B cell (primary cell): ENCODE data around the gene NHSL2. TPM values are rescaled to one million over a fixed set of nuclear protein-coding genes. Genes with fewer than 3 reads are reported as not detected.

ENCODE experiments used
- ATAC-seq: fragments of 200-7000 bp; cut with Tn5 transposase; one replicate; pipeline ENCODE4 v1.10.0; 2021; ENCODE audit warnings: low read depth, mild to moderate bottlenecking, moderate number of reproducible peaks, moderate library complexity
- CTCF ChIA-PET: fragments of 350-600 bp; sonication (Branson Sonifier 250); formaldehyde crosslinking; loops from one replicate; lab custom pipeline; 2021; ENCODE audit warnings: antibody characterized with exemption, inconsistent platforms; lab: Charles Lee
- POLR2A ChIA-PET: fragments of 350-600 bp; sonication (Branson Sonifier 250); formaldehyde crosslinking; loops from one replicate; lab custom pipeline; 2021; ENCODE audit warnings: antibody characterized with exemption; lab: Charles Lee
- DNase-seq: peaks from one replicate; pipeline ENCODE4 v3.0.0; 2013
- H2AFZ ChIP-seq: 2 replicates; pipeline ENCODE4 v1.6.1; 2012; ENCODE audit warnings: mild to moderate bottlenecking, low read depth, low read length; ENCODE audit not compliant: insufficient read depth, poor library complexity, severe bottlenecking
- H3K27ac ChIP-seq, 2 donors: 1 replicate in 1 of 2; 2 replicates in 1 of 2; pipeline ENCODE4 v1.5.1; 2012 to 2013; ENCODE audit warnings: low read length in 2 of 2, mild to moderate bottlenecking in 2 of 2, moderate library complexity in 1 of 2
- H3K27me3 ChIP-seq, 4 experiments: fragments of 200-600 bp in 1 of 4; sonication (generic) in 1 of 4; replicated peaks in 1 of 4; 1 replicate in 2 of 4; 2 replicates in 2 of 4; pipeline versions ENCODE4 v1.6.1 to v1.7.0; 2013 to 2016; ENCODE audit warnings: low read length in 3 of 4, mild to moderate bottlenecking in 2 of 4, mixed read lengths in 1 of 4, moderate library complexity in 1 of 4; ENCODE audit not compliant: insufficient read depth in 4 of 4, control insufficient read depth in 3 of 4; ENCODE audit errors: control extremely low read depth in 1 of 4
- H3K36me3 ChIP-seq, 2 experiments: replicated peaks in 1 of 2; 1 replicate in 1 of 2; 2 replicates in 1 of 2; pipeline versions ENCODE4 v1.6.1 to v1.7.1; 2013; ENCODE audit warnings: low read length in 1 of 2; ENCODE audit not compliant: insufficient read depth in 2 of 2, control insufficient read depth in 1 of 2; ENCODE audit errors: control extremely low read depth in 1 of 2, extremely low read depth in 1 of 2
- H3K4me1 ChIP-seq, 2 donors: fragments of 200-600 bp in 1 of 2; sonication (generic) in 1 of 2; 1 replicate in 1 of 2; 2 replicates in 1 of 2; pipeline versions ENCODE4 v1.5.1 to v1.6.1; 2013 to 2017; ENCODE audit warnings: low read length in 2 of 2; ENCODE audit not compliant: control insufficient read depth in 2 of 2, insufficient read depth in 2 of 2
- H3K4me2 ChIP-seq: replicated peaks from 2 replicates; pipeline ENCODE3; 2012; ENCODE audit warnings: mild to moderate bottlenecking, low read depth, low read length; ENCODE audit not compliant: poor library complexity, severe bottlenecking
- H3K4me3 ChIP-seq, 5 experiments: fragments of 200-600 bp in 1 of 5; sonication (generic) in 1 of 5; 1 replicate in 3 of 5; 2 replicates in 2 of 5; pipeline versions ENCODE4 v1.5.1 to v1.7.0; 2011 to 2016; ENCODE audit warnings: low read length in 4 of 5, mild to moderate bottlenecking in 4 of 5, low read depth in 2 of 5, control low read depth in 1 of 5, moderate library complexity in 1 of 5; ENCODE audit not compliant: insufficient read depth in 1 of 5; ENCODE audit errors: control extremely low read depth in 1 of 5, extremely low read depth in 1 of 5
- H3K79me2 ChIP-seq: fragments of 200-600 bp; sonication (generic); one replicate; pipeline ENCODE4 v1.6.0; 2016; ENCODE audit warnings: low read length; ENCODE audit not compliant: control insufficient read depth, insufficient read depth
- H3K9ac ChIP-seq: fragments of 200-600 bp; sonication (generic); 2 replicates; pipeline ENCODE4 v1.6.1; 2017; ENCODE audit warnings: mild to moderate bottlenecking, low read length, moderate library complexity
- H3K9me3 ChIP-seq, 3 donors: one replicate each; pipeline versions ENCODE4 v1.6.1 to v1.7.1; 2013; ENCODE audit warnings: low read length in 2 of 3; ENCODE audit not compliant: control insufficient read depth in 2 of 3, insufficient read depth in 1 of 3; ENCODE audit errors: control extremely low read depth in 1 of 3
- H4K20me1 ChIP-seq: 2 replicates; pipeline ENCODE4 v1.6.0; 2012; ENCODE audit warnings: mild to moderate bottlenecking, low read length; ENCODE audit not compliant: insufficient read depth, control insufficient read depth, poor library complexity, severe bottlenecking
- H3K27ac Mint-ChIP-seq: one replicate; pipeline ENCODE4 v1.8.0; 2021; ENCODE audit warnings: mixed read lengths
- H3K27me3 Mint-ChIP-seq: one replicate; pipeline ENCODE4 v1.8.0; 2021; ENCODE audit warnings: mixed read lengths
- H3K4me1 Mint-ChIP-seq: one replicate; pipeline ENCODE4 v1.8.0; 2021; ENCODE audit warnings: mixed read lengths
- H3K4me3 Mint-ChIP-seq: one replicate; pipeline ENCODE4 v1.8.0; 2021; ENCODE audit warnings: mixed read lengths
- H3K9me3 Mint-ChIP-seq: one replicate; pipeline ENCODE4 v1.8.0; 2022; ENCODE audit warnings: mixed read lengths; ENCODE audit not compliant: insufficient read depth
- CTCF ChIP-seq: fragments of 200-600 bp; IDR thresholded peaks from one replicate; pipeline ENCODE4 v1.8.0; 2022; ENCODE audit warnings: antibody characterized with exemption, mild to moderate bottlenecking
- EZH2 ChIP-seq: IDR thresholded peaks from 2 replicates; pipeline ENCODE4 v1.6.1; 2012; ENCODE audit warnings: borderline replicate concordance, low read depth, mild to moderate bottlenecking, moderate library complexity, low read length; ENCODE audit not compliant: insufficient read depth, poor library complexity, severe bottlenecking
- WGBS: methylation state at CpG from one replicate; pipeline ENCODE4 v1.1.5; 2013; ENCODE audit warnings: missing lambda C conversion rate; ENCODE audit not compliant: insufficient coverage; 5-methylcytosine and 5-hydroxymethylcytosine counted together
- intact Hi-C: fragments of 100-400 bp; cut with micrococcal nuclease; formaldehyde crosslinking; loops from one replicate; pipeline ENCODE4 v1.10.0; 2022
- polyA plus RNA-seq: library from polyadenylated mRNA; depleted of rRNA; stranded (reverse); fragments of >200 nt; gene quantifications from 2 replicates; pipeline ENCODE4 v1.2.3, GENCODE V29; 2012
- total RNA-seq, 2 donors: library from RNA; stranded (reverse); fragments of 120-200 nt in 1 of 2; gene quantifications; 1 replicate in 1 of 2; 2 replicates in 1 of 2; pipeline versions ENCODE4 v1.2.3 to v1.2.4, GENCODE V29; 2013 to 2022

NHSL2 gene
- total and polyA plus RNA-seq, 2 donors (not counting 1 experiment from before 2014, with no cell fraction given): 0.16 to 1.7 TPM

- peaks cover 23% of the 10 kb centered on the region for H3K27me3 Mint-ChIP-seq
- no peak overlapping the region for H3K9ac ChIP-seq
- WGBS: no CpG with 5 or more reads among the region's 5 CpGs
- H3K4me3 ChIP-seq: no peak overlapping the region
- H3K4me1 Mint-ChIP-seq: peaks cover 3% of the 10 kb centered on the region
- no peaks in the 10 kb centered on the region for H3K9me3 Mint-ChIP-seq
- no peak for DNase-seq
- ChIA-PET CTCF (no interaction called here), POLR2A (no interaction called here)
- no peaks in the 10 kb centered on the region for H3K79me2 ChIP-seq
- no peak overlapping the region for H3K27ac ChIP-seq
- H3K4me3 Mint-ChIP-seq: no peak overlapping the region
- H3K9me3 ChIP-seq: no peaks in the 10 kb centered on the region
- no peak overlapping the region for H3K4me2 ChIP-seq
- H4K20me1 ChIP-seq: no peaks in the 10 kb centered on the region
- TF ChIP-seq CTCF: no peak
- no peak overlapping the region for H3K27ac Mint-ChIP-seq
- peaks cover 0 to 6% of the 10 kb centered on the region in 2 donors for H3K4me1 ChIP-seq
- no peaks in the 10 kb centered on the region for H3K36me3 ChIP-seq
- peaks cover 0 to 13% (median 2%) of the 10 kb centered on the region in 4 experiments for H3K27me3 ChIP-seq
- intact Hi-C loops: no loop called here
- no peak overlapping the region for H2AFZ ChIP-seq
- ATAC-seq: no peak
These were observed 4.5 kb upstream of the NHSL2 start for GRCh38 chrX:71906144-71906543.

- no peak overlapping the region for H3K4me3 Mint-ChIP-seq
- Histone ChIP-seq H3K27me3 (peaks cover 0 to 16% (median 2%) of the 10 kb centered on the region in 4 experiments), H3K4me2 (no peak overlapping the region), H3K4me3 (no peak overlapping the region), H3K36me3 (no peaks in the 10 kb centered on the region), H3K27ac (no peak overlapping the region), H3K9me3 (no peaks in the 10 kb centered on the region), H2AFZ (no peak overlapping the region), H3K79me2 (no peaks in the 10 kb centered on the region), H3K9ac (no peak overlapping the region), H3K4me1 (peaks cover 0 to 11% of the 10 kb centered on the region in 2 donors), H4K20me1 (no peaks in the 10 kb centered on the region)
- H3K27ac Mint-ChIP-seq: no peak overlapping the region
- intact Hi-C loops: no loop called here
- ATAC-seq (no peak), DNase-seq (no peak)
- H3K4me1 Mint-ChIP-seq: peaks cover 3% of the 10 kb centered on the region
- ChIA-PET POLR2A (no interaction called here), CTCF (no interaction called here)
- H3K27me3 Mint-ChIP-seq: peaks cover 25% of the 10 kb centered on the region
- H3K9me3 Mint-ChIP-seq: no peaks in the 10 kb centered on the region
- TF ChIP-seq CTCF (no peak), EZH2 (no peak)
- no CpG with 5 or more reads among the region's 3 CpGs for WGBS
These were observed 2.3 kb upstream of the NHSL2 start for GRCh38 chrX:71908387-71908786.
